ENCODE measurements around the gene TRAF3.
"Not testable (repeated sequence)": the region's sequence is repeated elsewhere in the genome, so short reads cannot be mapped to it uniquely, and the experiment has no call there.

Gene TRAF3

DNA sequence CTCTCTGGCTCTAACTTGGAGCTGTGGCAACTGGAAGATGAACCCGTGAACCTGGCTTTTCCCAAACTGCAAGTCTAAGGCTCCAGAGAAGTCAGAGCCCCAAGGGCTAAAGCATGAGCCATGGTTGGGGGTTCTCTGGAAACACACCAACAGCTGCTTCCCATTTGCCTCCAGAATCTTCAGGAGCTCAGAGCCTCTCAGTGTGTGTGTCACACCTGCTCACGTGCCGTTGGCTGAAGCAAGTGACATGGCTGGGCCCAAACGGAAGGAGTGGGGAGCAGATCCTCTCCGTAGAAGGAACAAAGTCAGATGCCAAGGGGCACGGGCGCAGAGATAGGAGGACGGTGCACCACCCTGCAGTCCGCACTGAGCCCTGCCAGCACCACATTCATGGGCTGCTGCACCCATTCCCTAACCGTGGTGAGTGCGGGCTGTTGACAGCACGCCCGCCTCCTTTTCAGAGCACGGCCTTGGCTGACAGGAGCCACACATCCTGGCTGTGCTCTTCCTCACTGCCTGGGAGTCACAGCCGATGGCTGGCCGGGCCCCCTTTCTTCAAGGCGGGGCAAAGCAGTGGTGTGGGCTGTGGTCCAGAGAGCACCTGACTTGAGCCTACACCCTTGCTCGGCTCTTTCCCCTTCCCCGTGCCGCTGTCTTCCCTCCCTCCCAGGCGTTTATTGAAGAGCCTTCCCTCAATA lies 16.6 kb upstream of the TRAF3 start:
- no peak overlapping the region for H3K4me3 ChIP-seq (ENCODE audit: low read length)
- TF ChIP-seq, protein P1, sequence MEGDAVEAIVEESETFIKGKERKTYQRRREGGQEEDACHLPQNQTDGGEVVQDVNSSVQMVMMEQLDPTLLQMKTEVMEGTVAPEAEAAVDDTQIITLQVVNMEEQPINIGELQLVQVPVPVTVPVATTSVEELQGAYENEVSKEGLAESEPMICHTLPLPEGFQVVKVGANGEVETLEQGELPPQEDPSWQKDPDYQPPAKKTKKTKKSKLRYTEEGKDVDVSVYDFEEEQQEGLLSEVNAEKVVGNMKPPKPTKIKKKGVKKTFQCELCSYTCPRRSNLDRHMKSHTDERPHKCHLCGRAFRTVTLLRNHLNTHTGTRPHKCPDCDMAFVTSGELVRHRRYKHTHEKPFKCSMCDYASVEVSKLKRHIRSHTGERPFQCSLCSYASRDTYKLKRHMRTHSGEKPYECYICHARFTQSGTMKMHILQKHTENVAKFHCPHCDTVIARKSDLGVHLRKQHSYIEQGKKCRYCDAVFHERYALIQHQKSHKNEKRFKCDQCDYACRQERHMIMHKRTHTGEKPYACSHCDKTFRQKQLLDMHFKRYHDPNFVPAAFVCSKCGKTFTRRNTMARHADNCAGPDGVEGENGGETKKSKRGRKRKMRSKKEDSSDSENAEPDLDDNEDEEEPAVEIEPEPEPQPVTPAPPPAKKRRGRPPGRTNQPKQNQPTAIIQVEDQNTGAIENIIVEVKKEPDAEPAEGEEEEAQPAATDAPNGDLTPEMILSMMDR (conservative IDR thresholded peaks at IDR 0.05; ENCODE audit: low read depth, low read length): no peak
- no peak for DNase-seq (ENCODE audit: low read depth)

DNA sequence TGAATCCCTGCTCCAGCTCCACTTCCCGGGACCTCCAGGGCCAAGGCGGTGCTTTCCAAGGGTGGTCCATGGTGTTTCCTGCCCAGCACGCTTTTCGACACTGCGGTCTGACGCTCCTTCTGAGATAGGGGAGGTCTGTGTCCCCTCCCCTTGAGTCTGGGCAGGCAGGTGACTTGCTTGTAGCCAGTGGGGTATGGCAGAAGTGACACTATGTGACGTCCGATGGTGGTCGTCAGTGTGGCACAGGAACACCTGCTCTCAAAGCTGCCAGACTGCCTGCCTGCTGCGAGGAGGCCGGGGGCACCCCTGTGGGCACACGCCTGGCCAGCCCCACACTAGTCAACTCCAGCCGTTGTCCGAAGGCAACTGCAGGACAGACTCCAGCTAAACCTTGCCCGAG lies 16.0 kb upstream of the TRAF3 start:
- no peak overlapping the region for H3K4me3 ChIP-seq (ENCODE audit: low read length)
- DNase-seq (ENCODE audit: low read depth): no peak
- TF ChIP-seq, protein P1 (conservative IDR thresholded peaks at IDR 0.05; ENCODE audit: low read depth, low read length): no peak

DNA sequence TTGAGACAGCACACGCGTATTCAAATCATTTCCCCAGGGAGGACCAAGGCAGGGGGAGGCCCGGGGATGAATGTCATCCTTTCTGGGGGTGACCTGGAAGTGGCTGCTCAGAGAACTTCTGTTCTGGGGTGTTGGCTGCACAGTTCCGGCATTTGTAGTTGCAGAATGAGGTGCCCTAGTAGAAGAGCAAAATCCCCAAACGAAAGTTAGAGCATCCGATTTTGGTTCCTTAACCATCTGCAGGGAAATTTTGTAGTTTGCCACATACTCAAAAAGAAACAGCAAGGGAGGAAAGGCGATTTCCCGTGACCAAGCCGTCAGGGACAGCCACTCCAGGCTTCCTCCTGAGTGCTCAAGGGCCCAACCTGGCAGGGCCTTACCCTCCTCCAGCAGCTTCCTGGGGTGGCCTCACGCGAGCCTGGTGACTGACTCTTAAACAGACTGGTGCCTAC lies 13.0 kb upstream of the TRAF3 start:
- TF ChIP-seq, protein P1 (conservative IDR thresholded peaks at IDR 0.05; ENCODE audit: low read depth, low read length): no peak
- no peak for DNase-seq (ENCODE audit: low read depth)
- no peak overlapping the region for H3K4me3 ChIP-seq (ENCODE audit: low read length)

DNA sequence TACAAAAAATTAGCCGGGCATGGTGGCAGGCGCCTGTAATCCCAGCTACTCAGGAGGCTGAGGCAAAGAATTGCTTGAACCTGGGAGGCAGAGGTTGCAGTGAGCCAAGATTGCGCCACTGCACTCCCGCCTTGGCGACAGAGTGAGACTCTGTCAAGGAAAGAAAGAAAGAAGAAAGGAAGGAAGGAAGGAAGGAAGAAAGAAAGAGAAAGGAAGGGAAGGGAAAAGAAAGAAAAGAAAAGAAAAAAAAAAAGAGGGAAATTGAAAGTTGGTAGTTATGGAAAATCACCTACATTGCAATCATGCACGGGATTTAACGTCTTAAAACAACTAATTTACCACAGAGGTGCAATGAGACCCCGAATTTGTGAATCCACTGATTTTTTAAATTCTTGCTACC lies 11.5 kb upstream of the TRAF3 start:
- not testable (repeated sequence) for DNase-seq (ENCODE audit: low read depth); H3K4me3 ChIP-seq (ENCODE audit: low read length)

DNA sequence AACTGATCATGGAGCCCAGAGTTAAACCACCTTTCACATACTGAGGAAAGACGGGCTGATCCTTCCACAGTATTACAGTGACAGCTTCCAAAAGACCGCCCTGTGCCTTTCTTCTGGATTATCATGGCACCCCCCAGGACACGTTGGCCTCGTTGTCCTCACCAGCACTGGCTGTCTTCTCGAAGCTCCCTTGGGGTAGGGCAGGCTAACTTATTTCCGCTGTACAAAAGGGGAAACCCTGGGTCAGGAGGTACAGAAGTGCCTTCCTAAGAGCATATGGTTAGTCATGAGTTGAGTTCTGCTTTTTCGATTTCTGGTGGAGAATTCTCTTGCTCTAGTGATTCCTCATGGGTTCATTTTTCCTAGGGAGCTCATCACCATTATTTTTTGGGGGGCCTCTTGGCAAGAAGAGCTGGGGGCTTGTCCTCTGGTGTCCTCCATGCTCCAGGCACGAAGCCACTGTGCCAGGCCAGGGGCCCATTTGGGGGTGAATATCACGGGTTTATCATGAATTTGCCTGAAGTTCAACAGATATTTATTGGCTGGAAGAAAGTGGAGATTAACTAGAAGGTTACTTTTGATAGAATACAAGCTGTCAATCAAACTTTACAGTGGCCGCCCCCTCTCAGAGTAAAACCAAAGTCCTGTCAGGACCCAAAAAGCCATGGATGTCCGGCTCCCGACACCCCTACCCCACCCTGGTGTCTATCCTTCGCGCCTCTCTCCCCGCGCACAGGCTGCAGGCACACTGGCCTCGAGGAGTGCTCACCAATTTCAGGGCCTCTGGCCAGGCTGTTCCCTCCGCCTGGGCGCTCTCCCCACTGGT lies 8.8 kb upstream of the TRAF3 start:
- H3K4me3 ChIP-seq (ENCODE audit: low read length): no peak overlapping the region
- TF ChIP-seq, protein P1 (conservative IDR thresholded peaks at IDR 0.05; ENCODE audit: low read depth, low read length): no peak
- DNase-seq (ENCODE audit: low read depth): no peak

DNA sequence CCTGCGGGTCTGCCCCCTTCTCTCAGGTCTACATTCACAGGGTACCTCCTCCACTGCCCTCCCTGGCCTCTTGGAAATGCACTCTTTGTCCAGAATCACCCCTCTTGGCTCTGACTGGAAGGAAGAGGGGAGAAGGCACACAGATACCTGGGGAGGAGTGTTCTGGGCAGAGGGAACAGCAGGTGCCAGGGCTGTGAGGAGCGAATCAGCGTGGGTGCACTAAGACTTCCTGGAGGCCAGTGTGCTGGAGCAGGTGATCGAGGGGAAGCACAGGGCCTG lies 8.3 kb upstream of the TRAF3 start:
- DNase-seq (ENCODE audit: low read depth): no peak
- H3K4me3 ChIP-seq (ENCODE audit: low read length): no peak overlapping the region
- TF ChIP-seq, protein P1 (conservative IDR thresholded peaks at IDR 0.05; ENCODE audit: low read depth, low read length): no peak

DNA sequence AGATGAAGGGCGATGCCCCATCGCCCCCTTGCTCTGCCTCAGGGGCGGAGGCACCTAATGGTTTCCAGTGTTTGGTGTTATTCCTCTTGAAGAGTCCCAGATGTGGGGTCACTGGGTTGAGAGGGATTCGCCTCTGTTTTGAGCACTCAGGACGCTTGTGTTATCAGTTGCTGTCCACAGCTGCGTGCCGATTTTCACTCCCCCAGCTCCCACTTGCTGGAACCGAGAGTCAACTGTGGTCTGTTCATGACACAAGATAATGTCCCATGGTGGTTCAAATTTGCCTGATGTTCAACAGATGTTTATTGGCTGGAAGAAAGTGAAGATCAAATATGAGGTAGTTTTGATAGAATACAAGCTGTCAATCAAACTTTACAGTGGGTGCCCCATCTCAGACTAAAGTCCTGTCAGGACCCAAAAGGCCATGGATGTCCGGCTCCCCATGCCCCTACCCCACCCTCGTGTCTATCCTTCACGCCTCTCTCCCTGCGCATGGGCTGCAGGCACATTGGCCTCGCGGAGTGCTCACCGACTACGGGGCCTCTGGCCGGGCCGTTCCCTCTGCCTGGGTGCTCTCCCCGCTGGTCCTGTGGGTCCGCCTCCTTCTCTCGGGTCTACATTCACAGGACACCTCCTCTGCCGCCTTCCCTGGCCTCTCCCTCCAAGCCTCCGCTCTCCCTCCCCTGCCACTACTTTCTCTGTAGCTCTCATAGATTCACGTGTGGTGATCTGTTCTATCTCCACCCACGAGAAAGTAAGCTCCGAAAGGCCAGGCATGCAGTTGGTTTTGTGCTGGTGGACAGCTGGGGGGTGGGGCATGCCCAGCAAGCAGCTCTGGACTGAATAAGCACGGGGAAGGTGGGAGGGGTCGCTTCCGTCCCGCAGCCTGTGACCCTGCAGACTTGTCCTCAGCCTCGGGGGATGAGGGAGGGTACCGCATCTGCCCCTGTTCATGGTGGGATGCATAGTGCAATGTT lies 6.8 kb upstream of the TRAF3 start:
- no peak overlapping the region for H3K4me3 ChIP-seq (ENCODE audit: low read length)
- no peak for DNase-seq (ENCODE audit: low read depth)

More for the DNA sequence above, 6.8 kb upstream of the TRAF3 start:
- TF ChIP-seq, protein P1 (conservative IDR thresholded peaks at IDR 0.05; ENCODE audit: low read depth, low read length): no peak

Measured in retinal pigment epithelial cell (primary cell).